Keratinocyte (primary cell): ENCODE results near the gene ERAS. TPM values are rescaled to one million over a fixed set of nuclear protein-coding genes. Genes with fewer than 3 reads are reported as not detected.
"Not testable (repeated sequence)": the region's sequence is repeated elsewhere in the genome, so short reads cannot be mapped to it uniquely, and the experiment has no call there.

Source experiments
- DNase-seq: peaks from one replicate; pipeline ENCODE4 v3.0.0-alpha.2; 2011; ENCODE audit warnings: low read depth, missing footprints, low spot score
- FAIRE-seq: peaks from 2 replicates; lab custom pipeline; 2011; peaks lifted over from hg19 to GRCh38; lab: Jason Lieb, UNC
- H2AFZ ChIP-seq: 2 replicates; pipeline ENCODE4 v1.6.0; 2012; ENCODE audit warnings: low read length, control low read depth, inconsistent platforms; ENCODE audit not compliant: control insufficient read depth
- H3K27ac ChIP-seq: 2 replicates; pipeline ENCODE4 v1.5.1; 2011; ENCODE audit warnings: low read length; ENCODE audit not compliant: control insufficient read depth, insufficient read depth
- H3K27me3 ChIP-seq: 3 replicates; pipeline ENCODE4 v1.6.0; 2011; ENCODE audit warnings: low read length; ENCODE audit not compliant: control insufficient read depth, insufficient read depth; ENCODE audit errors: extremely low read depth
- H3K36me3 ChIP-seq, 2 experiments: 2 replicates in 1 of 2; 3 replicates in 1 of 2; pipeline ENCODE4 v1.5.1; 2011; ENCODE audit warnings: low read length in 2 of 2, mild to moderate bottlenecking in 1 of 2; ENCODE audit not compliant: control insufficient read depth in 2 of 2, insufficient read depth in 2 of 2; ENCODE audit errors: extremely low read depth in 1 of 2
- H3K4me1 ChIP-seq: 3 replicates; pipeline ENCODE4 v1.5.1; 2011; ENCODE audit warnings: low read length; ENCODE audit not compliant: control insufficient read depth, insufficient read depth; ENCODE audit errors: extremely low read depth
- H3K4me2 ChIP-seq: 3 replicates; pipeline ENCODE4 v1.6.0; 2011; ENCODE audit warnings: low read depth, low read length; ENCODE audit not compliant: control insufficient read depth, insufficient read depth; ENCODE audit errors: extremely low read depth
- H3K4me3 ChIP-seq, 3 experiments: fragments of 200-600 bp in 1 of 3; sonication (generic) in 1 of 3; 2 replicates in 2 of 3; 3 replicates in 1 of 3; pipeline ENCODE4 v1.5.1; 2011 to 2016; ENCODE audit warnings: low read length in 3 of 3, mild to moderate bottlenecking in 3 of 3, control low read depth in 2 of 3, inconsistent platforms in 1 of 3, low read depth in 1 of 3, mixed read lengths in 1 of 3, mixed run types in 1 of 3, moderate library complexity in 1 of 3; ENCODE audit not compliant: control insufficient read depth in 2 of 3, insufficient read depth in 2 of 3; ENCODE audit errors: extremely low read depth in 1 of 3
- H3K79me2 ChIP-seq: 2 replicates; pipeline ENCODE4 v1.6.0; 2012; ENCODE audit warnings: low read length; ENCODE audit not compliant: control insufficient read depth, insufficient read depth
- H3K9ac ChIP-seq: 3 replicates; pipeline ENCODE4 v1.6.0; 2011; ENCODE audit warnings: low read length; ENCODE audit not compliant: control insufficient read depth, insufficient read depth; ENCODE audit errors: extremely low read depth
- H3K9me1 ChIP-seq: 3 replicates; pipeline ENCODE4 v1.6.0; 2011; ENCODE audit warnings: low read length; ENCODE audit not compliant: control insufficient read depth, insufficient read depth; ENCODE audit errors: extremely low read depth
- H3K9me3 ChIP-seq: 2 replicates; pipeline ENCODE4 v1.5.1; 2012; ENCODE audit warnings: low read depth, low read length; ENCODE audit not compliant: control insufficient read depth
- H4K20me1 ChIP-seq: 3 replicates; pipeline ENCODE4 v1.6.0; 2011; ENCODE audit warnings: low read length; ENCODE audit not compliant: control insufficient read depth, insufficient read depth; ENCODE audit errors: extremely low read depth
- CTCF ChIP-seq, 3 experiments: IDR thresholded peaks in 1 of 3; conservative IDR thresholded peaks in 1 of 3; optimal IDR thresholded peaks in 1 of 3; 2 replicates in 2 of 3; 3 replicates in 1 of 3; pipeline versions ENCODE3 to v1.5.1; 2011; ENCODE audit warnings: low read length in 3 of 3, mild to moderate bottlenecking in 3 of 3, moderate library complexity in 2 of 3, control low read depth in 1 of 3, inconsistent platforms in 1 of 3; ENCODE audit not compliant: insufficient read depth in 2 of 3; ENCODE audit errors: extremely low read depth in 1 of 3
- EZH2 ChIP-seq: IDR thresholded peaks from one replicate; pipeline ENCODE4 v1.6.1; 2012; ENCODE audit warnings: inconsistent platforms, mild to moderate bottlenecking, low read length, moderate library complexity
- dilution Hi-C: fragments of 300-500 bp; cut with MboI; formaldehyde crosslinking; loops from one replicate; pipeline ENCODE4 v1.7.0; 2020; ENCODE audit warnings: low sequenced_read_pairs; ENCODE audit not compliant: extremely low pct_ligation_motif_present
- polyA plus RNA-seq, 5 experiments: library from polyadenylated mRNA; depleted of rRNA in 3 of 5; stranded (reverse) in 3 of 5; stranded (forward) in 1 of 5; unstranded in 1 of 5; fragments of >200 nt; gene quantifications; 1 replicate in 1 of 5; 2 replicates in 3 of 5; 3 replicates in 1 of 5; pipeline versions ENCODE4 v1.2.1 to v1.2.3, GENCODE V29; 2011 to 2012; ENCODE audit warnings: missing spikeins in 2 of 5, low read depth in 1 of 5, low replicate concordance in 1 of 5

ERAS gene
- polyA plus RNA-seq, 1 donor (not counting 4 experiments of a cell fraction or from before 2014, with no cell fraction given) = not detected

GRCh38 chrX:48848847-48849246 is 22.5 kb downstream of the ERAS start:
- H3K9ac ChIP-seq = no peak overlapping the region
- FAIRE-seq (no peak), DNase-seq (no peak)
- TF ChIP-seq CTCF (optimal IDR thresholded peaks at IDR 0.05 in 1 of 3, IDR thresholded peaks at IDR 0.05 in 1 of 3, conservative IDR thresholded peaks at IDR 0.05 in 1 of 3; ENCODE audit: extremely low read depth in 1 of 3, insufficient read depth in 2 of 3, low read length in 3 of 3) (no peak), EZH2 (no peak)
- no peaks in the 10 kb centered on the region for H3K79me2 ChIP-seq
- H2AFZ ChIP-seq = no peak overlapping the region
- no peaks in the 10 kb centered on the region for H3K36me3 ChIP-seq
- no peak overlapping the region for H3K4me2 ChIP-seq
- H3K27ac ChIP-seq = no peak overlapping the region
- H3K27me3 ChIP-seq = no peaks in the 10 kb centered on the region
- H3K9me1 ChIP-seq = no peaks in the 10 kb centered on the region
- no peaks in the 10 kb centered on the region for H4K20me1 ChIP-seq
- dilution Hi-C loops = no loop called here
- no peaks in the 10 kb centered on the region for H3K4me1 ChIP-seq
- no peaks in the 10 kb centered on the region for H3K9me3 ChIP-seq
- no peak overlapping the region for H3K4me3 ChIP-seq

- Histone ChIP-seq H3K27ac (no peak overlapping the region), H3K4me3 (no peak overlapping the region), H3K36me3 (no peaks in the 10 kb centered on the region), H3K9me1 (no peaks in the 10 kb centered on the region), H3K9me3 (no peaks in the 10 kb centered on the region), H3K9ac (no peak overlapping the region), H4K20me1 (no peaks in the 10 kb centered on the region), H3K79me2 (no peaks in the 10 kb centered on the region), H3K4me1 (no peaks in the 10 kb centered on the region), H3K4me2 (no peak overlapping the region), H3K27me3 (no peaks in the 10 kb centered on the region), H2AFZ (no peak overlapping the region)
- no peak for TF ChIP-seq EZH2
- TF ChIP-seq CTCF (optimal IDR thresholded peaks at IDR 0.05 in 1 of 3, IDR thresholded peaks at IDR 0.05 in 1 of 3, conservative IDR thresholded peaks at IDR 0.05 in 1 of 3; ENCODE audit: extremely low read depth in 1 of 3, insufficient read depth in 2 of 3, low read length in 3 of 3) = no peak
- dilution Hi-C loops = no loop called here
- FAIRE-seq (no peak), DNase-seq (no peak)
Measured at GRCh38 chrX:48852857-48853256, 26.5 kb downstream of the ERAS start.

- H3K27me3 ChIP-seq, H3K4me1 ChIP-seq, H3K27ac ChIP-seq, H2AFZ ChIP-seq, DNase-seq, H3K79me2 ChIP-seq, H3K36me3 ChIP-seq, H4K20me1 ChIP-seq, dilution Hi-C loops, H3K4me2 ChIP-seq, H3K9me3 ChIP-seq, H3K4me3 ChIP-seq, FAIRE-seq, H3K9me1 ChIP-seq, H3K9ac ChIP-seq: not testable (repeated sequence)
Measured at GRCh38 chrX:48853494-48853893, 27.2 kb downstream of the ERAS start.

GRCh38 chrX:48854121-48854804 is 27.9 kb downstream of the ERAS start:
- H3K4me3 ChIP-seq, FAIRE-seq, DNase-seq, H4K20me1 ChIP-seq, H3K27me3 ChIP-seq, H3K9ac ChIP-seq, H3K9me3 ChIP-seq, H3K4me1 ChIP-seq, dilution Hi-C loops, H3K36me3 ChIP-seq, H3K9me1 ChIP-seq, H3K79me2 ChIP-seq, H3K4me2 ChIP-seq, H2AFZ ChIP-seq, H3K27ac ChIP-seq: not testable (repeated sequence)
